ENCODE results near the gene IGFN1. TPM values are rescaled to one million over a fixed set of nuclear protein-coding genes. Genes with fewer than 3 reads are reported as not detected.

The IGFN1 gene
- total RNA-seq, 1 experiment from 2014 or later: not detected

- peaks cover 55 to 96% (median 93%) of the 10 kb centered on the region in 3 experiments; a peak in 6 of 7 replicates for H3K36me3 Mint-ChIP-seq (ENCODE audit: insufficient read depth in 1 of 3, low read depth in 3 of 3)
- Histone ChIP-seq H3K9ac (ENCODE audit: extremely low read depth, insufficient read length, low read length) (no peak overlapping the region), H4K5ac (ENCODE audit: insufficient read length, low read depth, low read length) (no peak overlapping the region), H3K23ac (ENCODE audit: insufficient read length, low read depth, low read length) (no peak overlapping the region), H4K91ac (ENCODE audit: insufficient read length, low read depth, low read length) (no peak overlapping the region), H3K18ac (ENCODE audit: insufficient read length, low read depth, low read length) (no peak overlapping the region), H3K4ac (ENCODE audit: low read depth, low read length) (no peak overlapping the region), H3K56ac (ENCODE audit: insufficient read length, low read depth, low read length) (no peak overlapping the region), H3K14ac (ENCODE audit: insufficient read depth, low read length) (no peak overlapping the region), H2BK15ac (ENCODE audit: low read depth, low read length) (no peak overlapping the region), H3K27me3 (ENCODE audit: insufficient read depth, low read length) (no peaks in the 10 kb centered on the region), H2BK12ac (ENCODE audit: insufficient read length, low read depth, low read length) (no peak overlapping the region), H3K4me1 (ENCODE audit: insufficient read depth, low read length) (no peaks in the 10 kb centered on the region), H3K4me2 (ENCODE audit: insufficient read depth, insufficient read length, low read length) (no peak overlapping the region), H2AK5ac (ENCODE audit: insufficient read length, low read length) (no peak overlapping the region), H2BK120ac (ENCODE audit: low read depth, low read length, poor library complexity, severe bottlenecking) (no peak overlapping the region), H3K9me3 (ENCODE audit: control insufficient read depth, low read depth, low read length) (no peaks in the 10 kb centered on the region), H2BK5ac (ENCODE audit: insufficient read length, low read length) (no peak overlapping the region), H3T11ph (ENCODE audit: low read length) (no peak overlapping the region), H3K27ac (ENCODE audit: insufficient read length, low read depth, low read length) (no peak overlapping the region), H3K79me1 (ENCODE audit: insufficient read depth, low read depth, low read length, poor library complexity, severe bottlenecking) (peaks cover 2% of the 10 kb centered on the region), H3K23me2 (ENCODE audit: insufficient read length, low read depth, low read length, poor library complexity, severe bottlenecking) (no peaks in the 10 kb centered on the region), H4K8ac (replicated peaks; ENCODE audit: insufficient read length, low read depth, low read length) (no peak overlapping the region), H2AFZ (ENCODE audit: low read length) (no peak overlapping the region), H4K20me1 (ENCODE audit: control insufficient read depth, insufficient read depth, insufficient read length) (no peaks in the 10 kb centered on the region), H3K79me2 (ENCODE audit: insufficient read depth, low read length) (no peaks in the 10 kb centered on the region), H2BK20ac (ENCODE audit: low read depth, low read length, poor library complexity, severe bottlenecking) (no peak overlapping the region)
- DNase-seq: no peak
- H3K4me3 Mint-ChIP-seq: no peak overlapping the region
- no peaks in the 10 kb centered on the region for H3K9me3 Mint-ChIP-seq
- WGBS (ENCODE audit: extremely low coverage, insufficient read length, low lambda C conversion rate): no CpG with 5 or more reads among the region's 5 CpGs
- no peaks in the 10 kb centered on the region for H3K4me1 Mint-ChIP-seq
- H3K27me3 Mint-ChIP-seq (ENCODE audit: low read depth): no peaks in the 10 kb centered on the region
- no peak for TF ChIP-seq CTCF (conservative IDR thresholded peaks at IDR 0.05)
- peak overlapping the region in 1 of 3 experiments; percentile 63; a peak in 1 of 7 replicates for H3K27ac Mint-ChIP-seq
Observed at GRCh38 chr1:201144701-201145100, 45.9 kb upstream of the IGFN1 start.
